Astrocyte of the cerebellum (primary cell): ENCODE data around the gene PRRT1B.
"Not testable (repeated sequence)": the region's sequence is repeated elsewhere in the genome, so short reads cannot be mapped to it uniquely, and the experiment has no call there.

ENCODE experiments used
- DNase-seq: peaks from one replicate; pipeline ENCODE4 v3.0.0-alpha.2; 2011; ENCODE audit warnings: low read depth
- H3K4me3 ChIP-seq: 2 replicates; pipeline ENCODE4 v1.5.1; 2011; ENCODE audit warnings: mild to moderate bottlenecking, low read depth, low read length, moderate library complexity
- in situ Hi-C: cut with HindIII; loops from 2 replicates; pipeline ENCODE4 v1.10.0; 2017; ENCODE audit warnings: low sequenced_read_pairs
- TF ChIP-seq, protein P1 (sequence below): IDR thresholded peaks from 2 replicates; pipeline ENCODE4 v1.5.1; 2012; ENCODE audit warnings: low read length, low read depth, moderate library complexity, mild to moderate bottlenecking; ENCODE audit errors: missing control alignments

Gene PRRT1B

DNA sequence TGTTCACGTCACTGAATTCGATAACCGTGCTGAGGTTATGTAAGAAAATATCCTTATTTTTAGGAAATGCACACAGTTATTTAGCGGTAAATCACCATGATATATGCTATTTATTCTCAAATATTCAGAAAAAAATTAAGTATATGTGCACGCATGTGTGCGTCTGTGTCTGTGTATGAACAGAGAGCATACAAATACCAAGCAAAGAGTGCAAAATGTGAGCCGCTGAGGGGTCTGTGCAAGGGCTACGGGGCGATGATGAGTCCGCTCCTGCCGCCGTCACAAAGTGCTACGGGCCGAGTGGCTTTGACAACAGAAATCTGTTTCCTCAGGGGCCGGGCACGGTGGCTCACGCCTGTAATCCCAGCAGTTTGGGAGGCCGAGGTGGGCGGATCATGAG is 7.4 kb upstream of the PRRT1B start:
- no peak overlapping the region for H3K4me3 ChIP-seq
- in situ Hi-C loops: no loop called here
- TF ChIP-seq, protein P1, sequence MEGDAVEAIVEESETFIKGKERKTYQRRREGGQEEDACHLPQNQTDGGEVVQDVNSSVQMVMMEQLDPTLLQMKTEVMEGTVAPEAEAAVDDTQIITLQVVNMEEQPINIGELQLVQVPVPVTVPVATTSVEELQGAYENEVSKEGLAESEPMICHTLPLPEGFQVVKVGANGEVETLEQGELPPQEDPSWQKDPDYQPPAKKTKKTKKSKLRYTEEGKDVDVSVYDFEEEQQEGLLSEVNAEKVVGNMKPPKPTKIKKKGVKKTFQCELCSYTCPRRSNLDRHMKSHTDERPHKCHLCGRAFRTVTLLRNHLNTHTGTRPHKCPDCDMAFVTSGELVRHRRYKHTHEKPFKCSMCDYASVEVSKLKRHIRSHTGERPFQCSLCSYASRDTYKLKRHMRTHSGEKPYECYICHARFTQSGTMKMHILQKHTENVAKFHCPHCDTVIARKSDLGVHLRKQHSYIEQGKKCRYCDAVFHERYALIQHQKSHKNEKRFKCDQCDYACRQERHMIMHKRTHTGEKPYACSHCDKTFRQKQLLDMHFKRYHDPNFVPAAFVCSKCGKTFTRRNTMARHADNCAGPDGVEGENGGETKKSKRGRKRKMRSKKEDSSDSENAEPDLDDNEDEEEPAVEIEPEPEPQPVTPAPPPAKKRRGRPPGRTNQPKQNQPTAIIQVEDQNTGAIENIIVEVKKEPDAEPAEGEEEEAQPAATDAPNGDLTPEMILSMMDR: no peak
- DNase-seq: no peak

DNA sequence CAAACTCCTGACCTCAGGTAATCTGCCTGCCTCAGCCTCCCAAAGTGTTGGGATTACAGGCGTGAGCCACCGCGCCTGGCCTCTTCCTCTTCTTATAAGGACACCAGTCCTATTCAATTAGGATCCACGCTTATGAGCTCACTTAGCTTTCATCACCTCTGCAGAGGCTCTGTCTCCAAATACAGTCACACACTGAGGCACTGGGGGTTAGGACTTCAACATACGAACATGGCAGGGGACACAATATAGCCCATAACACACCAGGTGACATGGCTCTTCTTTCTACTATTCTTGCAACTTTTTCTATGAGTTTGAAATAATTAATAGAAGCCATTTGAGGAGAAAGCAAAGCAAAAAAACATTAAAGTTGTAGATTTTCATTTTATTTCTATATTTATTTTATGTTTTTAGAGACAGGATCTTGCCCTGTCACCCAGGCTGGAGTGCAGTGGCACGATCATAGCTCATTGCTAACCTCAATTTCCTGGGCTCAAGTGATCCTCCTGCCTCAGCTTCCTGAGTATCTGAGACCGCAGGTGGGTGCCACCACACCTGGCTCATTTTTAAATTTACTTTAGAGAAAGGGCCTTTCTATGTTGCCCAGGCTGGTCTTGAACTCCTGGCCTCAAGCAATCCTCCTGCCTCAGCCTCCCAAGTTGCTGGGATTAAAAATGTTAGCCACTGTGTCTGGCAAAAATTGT is 6.0 kb upstream of the PRRT1B start:
- TF ChIP-seq, protein P1: no peak
- no peak for DNase-seq
- in situ Hi-C loops: no loop called here
- H3K4me3 ChIP-seq: no peak overlapping the region

DNA sequence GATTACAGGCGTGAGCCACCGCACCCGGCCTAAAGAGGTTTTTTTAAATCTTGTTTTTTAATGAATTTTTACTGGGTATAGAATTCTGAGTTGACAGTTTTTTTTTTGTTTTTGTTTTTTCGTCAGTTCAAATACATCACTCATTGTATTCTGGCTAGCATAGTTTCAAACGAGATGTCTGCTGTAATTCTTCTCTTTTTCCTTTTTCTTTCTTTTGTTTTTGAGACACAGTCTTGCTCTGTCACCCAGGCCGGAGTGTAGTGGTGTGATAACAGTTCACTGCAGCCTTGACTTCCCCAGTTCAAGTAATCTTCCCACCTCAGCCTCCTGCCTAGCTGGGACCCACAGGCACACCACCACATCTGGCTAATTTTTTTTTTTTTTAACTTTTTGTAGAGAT is 2.2 kb upstream of the PRRT1B start:
- DNase-seq: no peak
- in situ Hi-C loops: no loop called here
- H3K4me3 ChIP-seq: no peak overlapping the region
- TF ChIP-seq, protein P1: no peak

DNA sequence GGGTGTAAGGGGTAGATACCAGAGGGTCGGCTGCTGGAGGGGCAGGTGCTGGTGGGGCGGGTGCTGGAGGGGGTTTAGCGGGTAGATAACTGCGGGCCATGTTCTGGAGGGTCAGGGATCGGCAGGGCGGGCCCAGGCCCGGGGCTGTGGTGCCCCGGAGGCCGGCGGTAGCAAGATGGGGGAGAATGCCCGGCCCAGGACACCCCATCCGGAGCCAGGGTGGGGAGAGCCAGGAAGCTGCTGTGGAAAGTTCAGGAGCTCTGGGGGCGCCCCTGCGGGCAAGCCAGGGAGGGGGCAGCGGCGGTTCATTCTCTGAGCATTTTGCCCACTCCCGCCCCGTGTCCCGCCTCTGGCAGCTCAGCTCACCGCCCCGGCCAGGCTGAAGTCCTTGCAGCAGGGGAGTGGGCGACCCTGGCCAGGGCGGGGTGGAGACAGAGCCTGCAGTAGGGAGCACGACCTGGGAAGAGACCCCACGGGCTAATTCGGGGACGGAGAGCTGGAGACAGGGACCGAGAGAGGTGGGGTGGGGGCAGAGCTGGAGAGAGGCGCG is 538 bp downstream of the PRRT1B start:
- TF ChIP-seq, protein P1: no peak
- H3K4me3 ChIP-seq: no peak overlapping the region
- DNase-seq: no peak
- in situ Hi-C loops: no loop called here

DNA sequence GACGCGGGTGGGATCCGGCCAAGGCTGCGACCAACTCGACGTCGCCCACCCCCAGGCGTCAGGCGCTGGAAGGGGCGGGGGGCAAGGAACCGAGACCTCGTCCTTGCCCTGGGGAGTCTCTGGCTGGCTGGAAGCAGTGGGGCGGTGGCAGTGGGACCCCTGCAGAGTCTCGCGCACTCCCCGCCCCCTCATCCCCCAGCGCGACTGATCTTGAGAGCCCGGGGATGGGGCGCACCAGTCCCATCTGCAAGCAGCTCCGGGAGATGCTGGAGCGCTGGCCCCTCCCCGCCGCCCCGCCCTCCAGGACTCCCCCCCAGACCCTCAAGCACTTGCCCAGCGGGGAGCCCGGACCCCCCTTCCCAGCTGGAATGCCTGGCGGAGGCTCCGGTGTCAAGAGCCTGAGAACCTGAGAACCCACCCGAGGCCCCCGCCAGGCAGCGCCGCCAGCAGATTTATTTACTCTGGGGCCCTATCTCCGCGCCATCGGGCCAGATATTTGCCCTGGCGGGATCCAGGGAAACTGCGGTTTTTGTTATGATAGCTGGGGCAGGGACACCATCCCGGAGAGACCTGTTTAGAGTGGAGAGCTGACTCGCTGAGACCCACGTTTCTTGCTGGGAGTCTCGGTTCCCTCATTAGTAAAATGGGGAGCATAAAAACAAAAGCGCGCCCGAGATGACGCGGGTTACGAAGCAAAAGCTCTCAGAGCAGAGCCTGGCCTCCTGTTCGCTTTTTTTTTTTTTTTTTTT is 1.2 kb downstream of the PRRT1B start:
- TF ChIP-seq, protein P1: no peak
- in situ Hi-C loops: no loop called here
- DNase-seq: no peak
- peak overlapping the region; percentile 18 for H3K4me3 ChIP-seq

- in situ Hi-C loops, DNase-seq: not testable (repeated sequence)
Observed at GRCh38 chr9:131549186-131549585, 3.9 kb downstream of the PRRT1B start.

DNA sequence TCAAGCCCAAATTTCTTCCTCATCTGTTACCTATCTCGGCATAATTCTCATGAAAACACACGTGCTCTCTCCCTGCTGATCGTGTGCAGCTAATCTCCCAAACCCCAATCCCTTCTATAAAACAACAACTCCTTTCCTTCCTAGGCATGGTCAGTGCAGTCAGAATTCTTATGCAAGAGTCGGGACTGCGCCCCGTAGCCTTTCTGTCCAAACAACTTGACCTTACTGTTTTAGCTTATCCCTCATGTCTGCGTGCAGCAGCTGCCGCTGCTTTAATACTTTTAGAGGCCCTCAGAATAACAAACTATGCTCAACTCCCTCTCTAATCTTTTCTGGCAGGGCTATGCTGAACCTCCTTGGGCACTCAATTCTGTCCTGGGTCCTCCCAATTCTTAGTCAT is 5.1 kb downstream of the PRRT1B start:
- DNase-seq, in situ Hi-C loops, H3K4me3 ChIP-seq: not testable (repeated sequence)

More at GRCh38 chr9:131549186-131549585, 3.9 kb downstream of the PRRT1B start:
- H3K4me3 ChIP-seq: not testable (repeated sequence)
